Measurements from ENCODE around the gene ASIC2. TPM values are rescaled to one million over a fixed set of nuclear protein-coding genes. Genes with fewer than 3 reads are reported as not detected.

The ASIC2 gene
- total RNA-seq, 1 donor from 2014 or later: 0.36 TPM

DNA sequence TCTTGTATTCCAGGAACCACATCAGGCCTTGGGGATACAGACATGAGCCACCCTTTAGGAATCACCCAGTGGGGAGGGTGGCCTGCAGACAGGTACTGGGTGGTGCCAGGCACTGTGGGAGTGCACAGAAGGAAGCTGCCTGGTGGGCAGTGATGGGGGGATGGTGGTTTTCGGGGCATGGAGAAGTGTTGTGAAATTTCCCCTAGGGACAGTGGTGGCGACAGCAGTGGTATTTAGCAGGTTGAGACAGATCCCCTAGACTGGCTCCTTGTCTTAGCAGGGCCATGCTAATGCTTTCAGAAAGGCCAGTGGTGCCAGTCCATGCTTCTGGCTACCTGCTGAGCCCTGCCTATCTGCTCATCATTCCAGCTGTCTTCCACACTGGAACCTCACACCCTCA lies 171.8 kb downstream of the ASIC2 start:
- Mint-ChIP-seq H3K4me1 (ENCODE audit: low read depth, unreplicated experiment) (no peaks in the 10 kb centered on the region), H3K27ac (ENCODE audit: unreplicated experiment) (no peak overlapping the region), H3K4me3 (ENCODE audit: unreplicated experiment) (no peak overlapping the region), H3K9me3 (ENCODE audit: unreplicated experiment) (no peaks in the 10 kb centered on the region), H3K27me3 (ENCODE audit: low read depth, unreplicated experiment) (peaks cover 63% of the 10 kb centered on the region), H3K36me3 (ENCODE audit: low read depth, unreplicated experiment) (no peaks in the 10 kb centered on the region)
- Histone ChIP-seq H2AFZ (ENCODE audit: low read depth, low read length) (no peak overlapping the region), H3K4me3 (ENCODE audit: insufficient read depth, low read depth, low read length) (no peak overlapping the region), H3K79me2 (ENCODE audit: insufficient read depth, low read length) (no peaks in the 10 kb centered on the region), H3K36me3 (ENCODE audit: insufficient read depth, low read length) (no peaks in the 10 kb centered on the region), H3K9ac (ENCODE audit: low read length) (no peak overlapping the region), H3K27me3 (ENCODE audit: insufficient read depth, low read length) (no peaks in the 10 kb centered on the region), H3K4me1 (ENCODE audit: insufficient read depth, low read length) (no peaks in the 10 kb centered on the region), H3K27ac (ENCODE audit: low read depth, low read length) (no peak overlapping the region), H4K20me1 (ENCODE audit: insufficient read depth, low read length) (no peaks in the 10 kb centered on the region), H3K4me2 (ENCODE audit: low read length) (no peak overlapping the region), H3K9me3 (ENCODE audit: insufficient read depth, low read depth, low read length) (no peaks in the 10 kb centered on the region)
- TF ChIP-seq, protein P1, sequence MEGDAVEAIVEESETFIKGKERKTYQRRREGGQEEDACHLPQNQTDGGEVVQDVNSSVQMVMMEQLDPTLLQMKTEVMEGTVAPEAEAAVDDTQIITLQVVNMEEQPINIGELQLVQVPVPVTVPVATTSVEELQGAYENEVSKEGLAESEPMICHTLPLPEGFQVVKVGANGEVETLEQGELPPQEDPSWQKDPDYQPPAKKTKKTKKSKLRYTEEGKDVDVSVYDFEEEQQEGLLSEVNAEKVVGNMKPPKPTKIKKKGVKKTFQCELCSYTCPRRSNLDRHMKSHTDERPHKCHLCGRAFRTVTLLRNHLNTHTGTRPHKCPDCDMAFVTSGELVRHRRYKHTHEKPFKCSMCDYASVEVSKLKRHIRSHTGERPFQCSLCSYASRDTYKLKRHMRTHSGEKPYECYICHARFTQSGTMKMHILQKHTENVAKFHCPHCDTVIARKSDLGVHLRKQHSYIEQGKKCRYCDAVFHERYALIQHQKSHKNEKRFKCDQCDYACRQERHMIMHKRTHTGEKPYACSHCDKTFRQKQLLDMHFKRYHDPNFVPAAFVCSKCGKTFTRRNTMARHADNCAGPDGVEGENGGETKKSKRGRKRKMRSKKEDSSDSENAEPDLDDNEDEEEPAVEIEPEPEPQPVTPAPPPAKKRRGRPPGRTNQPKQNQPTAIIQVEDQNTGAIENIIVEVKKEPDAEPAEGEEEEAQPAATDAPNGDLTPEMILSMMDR (IDR thresholded peaks at IDR 0.05; ENCODE audit: insufficient read depth, low read depth, low read length): no peak
- no peak for TF ChIP-seq EZH2 (IDR thresholded peaks at IDR 0.05; ENCODE audit: insufficient read depth, low read length)
- DNase-seq (ENCODE audit: low read depth) (no peak), FAIRE-seq (no peak)

- no peaks in the 10 kb centered on the region for H4K20me1 ChIP-seq (ENCODE audit: insufficient read depth, low read length)
- no peaks in the 10 kb centered on the region for H3K36me3 ChIP-seq (ENCODE audit: insufficient read depth, low read length)
- no peaks in the 10 kb centered on the region for H3K36me3 Mint-ChIP-seq (ENCODE audit: low read depth, unreplicated experiment)
- H3K4me2 ChIP-seq (ENCODE audit: low read length): no peak overlapping the region
- H3K4me3 ChIP-seq (ENCODE audit: insufficient read depth, low read depth, low read length): no peak overlapping the region
- no peak overlapping the region for H3K27ac ChIP-seq (ENCODE audit: low read depth, low read length)
- H2AFZ ChIP-seq (ENCODE audit: low read depth, low read length): no peak overlapping the region
- H3K27me3 Mint-ChIP-seq (ENCODE audit: low read depth, unreplicated experiment): peaks cover 67% of the 10 kb centered on the region
- TF ChIP-seq, protein P1 (IDR thresholded peaks at IDR 0.05; ENCODE audit: insufficient read depth, low read depth, low read length): no peak
- no peak for TF ChIP-seq EZH2 (IDR thresholded peaks at IDR 0.05; ENCODE audit: insufficient read depth, low read length)
- no peaks in the 10 kb centered on the region for H3K4me1 ChIP-seq (ENCODE audit: insufficient read depth, low read length)
- H3K9ac ChIP-seq (ENCODE audit: low read length): no peak overlapping the region
- no peaks in the 10 kb centered on the region for H3K9me3 Mint-ChIP-seq (ENCODE audit: unreplicated experiment)
- FAIRE-seq (no peak), DNase-seq (ENCODE audit: low read depth) (peak; percentile 14)
- H3K9me3 ChIP-seq (ENCODE audit: insufficient read depth, low read depth, low read length): no peaks in the 10 kb centered on the region
- no peak overlapping the region for H3K4me3 Mint-ChIP-seq (ENCODE audit: unreplicated experiment)
- H3K79me2 ChIP-seq (ENCODE audit: insufficient read depth, low read length): no peaks in the 10 kb centered on the region
- no peaks in the 10 kb centered on the region for H3K4me1 Mint-ChIP-seq (ENCODE audit: low read depth, unreplicated experiment)
- H3K27me3 ChIP-seq (ENCODE audit: insufficient read depth, low read length): peaks cover 2% of the 10 kb centered on the region
- H3K27ac Mint-ChIP-seq (ENCODE audit: unreplicated experiment): no peak overlapping the region
Observed at GRCh38 chr17:33120103-33120502, 173.0 kb downstream of the ASIC2 start.

DNA sequence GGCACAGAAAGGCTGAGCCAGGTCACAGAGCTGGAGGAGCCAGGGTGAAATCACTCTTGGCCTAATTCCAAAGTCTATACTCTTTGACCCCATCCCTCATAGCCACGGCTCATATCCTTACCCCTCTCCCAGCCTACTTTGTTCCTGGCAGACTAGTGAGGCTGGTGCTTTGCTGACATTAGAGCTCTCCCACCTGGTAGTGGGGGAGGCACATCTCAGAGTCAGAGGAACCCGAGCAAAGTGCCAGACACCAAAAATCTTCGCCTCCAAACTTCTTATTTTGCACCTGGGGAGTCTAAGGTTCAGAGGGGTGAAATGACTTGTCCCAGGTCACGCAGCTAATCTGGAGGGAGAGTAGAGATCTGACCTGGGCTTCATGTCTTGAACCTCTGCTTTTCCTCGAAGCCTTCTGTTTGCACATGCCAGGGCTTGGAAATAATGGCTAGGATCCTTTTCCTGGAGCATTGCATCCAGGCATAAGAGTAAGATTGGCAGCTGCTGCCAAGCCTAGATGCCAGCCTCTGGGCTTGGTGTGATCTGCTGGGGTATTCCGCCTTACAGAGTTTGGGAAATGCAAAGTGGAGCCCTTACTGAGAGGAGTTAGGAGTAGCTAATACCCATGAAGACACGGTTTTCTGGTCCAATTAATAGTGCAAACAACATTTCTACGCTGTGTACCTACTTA lies 174.6 kb downstream of the ASIC2 start:
- peaks cover 2% of the 10 kb centered on the region for H3K27me3 ChIP-seq (ENCODE audit: insufficient read depth, low read length)
- no peaks in the 10 kb centered on the region for H3K9me3 ChIP-seq (ENCODE audit: insufficient read depth, low read depth, low read length)
- no peak overlapping the region for H3K27ac Mint-ChIP-seq (ENCODE audit: unreplicated experiment)
- no peak overlapping the region for H3K9ac ChIP-seq (ENCODE audit: low read length)
- no peak overlapping the region for H3K27ac ChIP-seq (ENCODE audit: low read depth, low read length)
- H3K9me3 Mint-ChIP-seq (ENCODE audit: unreplicated experiment): no peaks in the 10 kb centered on the region
- H3K36me3 ChIP-seq (ENCODE audit: insufficient read depth, low read length): no peaks in the 10 kb centered on the region
- DNase-seq (ENCODE audit: low read depth) (no peak), FAIRE-seq (no peak)
- H2AFZ ChIP-seq (ENCODE audit: low read depth, low read length): no peak overlapping the region
- no peaks in the 10 kb centered on the region for H3K79me2 ChIP-seq (ENCODE audit: insufficient read depth, low read length)
- no peaks in the 10 kb centered on the region for H3K4me1 ChIP-seq (ENCODE audit: insufficient read depth, low read length)
- H3K27me3 Mint-ChIP-seq (ENCODE audit: low read depth, unreplicated experiment): peaks cover 61% of the 10 kb centered on the region
- no peaks in the 10 kb centered on the region for H3K4me1 Mint-ChIP-seq (ENCODE audit: low read depth, unreplicated experiment)
- H3K4me3 Mint-ChIP-seq (ENCODE audit: unreplicated experiment): no peak overlapping the region
- no peak for TF ChIP-seq EZH2 (IDR thresholded peaks at IDR 0.05; ENCODE audit: insufficient read depth, low read length)
- TF ChIP-seq, protein P1 (IDR thresholded peaks at IDR 0.05; ENCODE audit: insufficient read depth, low read depth, low read length): no peak
- H3K4me3 ChIP-seq (ENCODE audit: insufficient read depth, low read depth, low read length): no peak overlapping the region
- no peaks in the 10 kb centered on the region for H3K36me3 Mint-ChIP-seq (ENCODE audit: low read depth, unreplicated experiment)
- H4K20me1 ChIP-seq (ENCODE audit: insufficient read depth, low read length): no peaks in the 10 kb centered on the region
- no peak overlapping the region for H3K4me2 ChIP-seq (ENCODE audit: low read length)

All from astrocyte (in vitro differentiated cells and primary cell).